ENCODE measurements around the gene CD38.
"Not testable (repeated sequence)": the region's sequence is repeated elsewhere in the genome, so short reads cannot be mapped to it uniquely, and the experiment has no call there.

Gene CD38

GRCh38 chr4:15758294-15758693 lies 19.8 kb upstream of the CD38 start:
- Histone ChIP-seq H3K27me3 (ENCODE audit: control insufficient read depth, insufficient read depth, low read length) (no peaks in the 10 kb centered on the region), H3K4me1 (no peaks in the 10 kb centered on the region), H3K9ac (no peak overlapping the region), H2AFZ (no peak overlapping the region), H3K79me2 (no peaks in the 10 kb centered on the region), H3K36me3 (ENCODE audit: control insufficient read depth, insufficient read depth, low read length) (no peaks in the 10 kb centered on the region), H3K9me3 (ENCODE audit: control insufficient read depth, low read length) (peaks cover 2% of the 10 kb centered on the region), H3K4me2 (ENCODE audit: low read length) (no peak overlapping the region), H3K27ac (no peak overlapping the region), H3K4me3 (ENCODE audit: low read depth, low read length) (no peak overlapping the region)
- TF ChIP-seq CTCF (IDR thresholded peaks at IDR 0.05) = no peak

GRCh38 chr4:15762460-15762859 lies 15.7 kb upstream of the CD38 start:
- H3K36me3 ChIP-seq (ENCODE audit: control insufficient read depth, insufficient read depth, low read length); H2AFZ ChIP-seq; H3K4me1 ChIP-seq; H3K27ac ChIP-seq; H3K9ac ChIP-seq; H3K4me3 ChIP-seq (ENCODE audit: low read depth, low read length); H3K9me3 ChIP-seq (ENCODE audit: control insufficient read depth, low read length); H3K4me2 ChIP-seq (ENCODE audit: low read length); H3K27me3 ChIP-seq (ENCODE audit: control insufficient read depth, insufficient read depth, low read length); H3K79me2 ChIP-seq: not testable (repeated sequence)

- Histone ChIP-seq H3K9me3 (ENCODE audit: control insufficient read depth, low read length) (no peaks in the 10 kb centered on the region), H3K4me1 (no peaks in the 10 kb centered on the region), H3K27me3 (ENCODE audit: control insufficient read depth, insufficient read depth, low read length) (no peaks in the 10 kb centered on the region)
These were observed 12.7 kb upstream of the CD38 start for GRCh38 chr4:15765391-15765790.

GRCh38 chr4:15765910-15766697 lies 12.0 kb upstream of the CD38 start:
- no peaks in the 10 kb centered on the region for H3K36me3 ChIP-seq (ENCODE audit: control insufficient read depth, insufficient read depth, low read length)
- H3K27ac ChIP-seq = no peak overlapping the region
- H3K9ac ChIP-seq = no peak overlapping the region
- no peaks in the 10 kb centered on the region for H3K4me1 ChIP-seq
- no peak overlapping the region for H3K4me3 ChIP-seq (ENCODE audit: low read depth, low read length)
- H3K79me2 ChIP-seq = no peaks in the 10 kb centered on the region
- TF ChIP-seq CTCF (IDR thresholded peaks at IDR 0.05) = no peak
- no peak overlapping the region for H3K4me2 ChIP-seq (ENCODE audit: low read length)
- no peaks in the 10 kb centered on the region for H3K9me3 ChIP-seq (ENCODE audit: control insufficient read depth, low read length)
- H2AFZ ChIP-seq = no peak overlapping the region
- no peaks in the 10 kb centered on the region for H3K27me3 ChIP-seq (ENCODE audit: control insufficient read depth, insufficient read depth, low read length)

More at GRCh38 chr4:15765391-15765790, 12.7 kb upstream of the CD38 start:
- H3K9ac ChIP-seq = no peak overlapping the region
- H3K4me3 ChIP-seq (ENCODE audit: low read depth, low read length) = no peak overlapping the region
- no peak overlapping the region for H3K27ac ChIP-seq
- H3K4me2 ChIP-seq (ENCODE audit: low read length) = no peak overlapping the region
- TF ChIP-seq CTCF (IDR thresholded peaks at IDR 0.05) = no peak
- H3K79me2 ChIP-seq = no peaks in the 10 kb centered on the region
- H2AFZ ChIP-seq = no peak overlapping the region
- no peaks in the 10 kb centered on the region for H3K36me3 ChIP-seq (ENCODE audit: control insufficient read depth, insufficient read depth, low read length)

- no peaks in the 10 kb centered on the region for H3K79me2 ChIP-seq
- H2AFZ ChIP-seq = no peak overlapping the region
- H3K4me1 ChIP-seq = no peaks in the 10 kb centered on the region
- H3K36me3 ChIP-seq (ENCODE audit: control insufficient read depth, insufficient read depth, low read length) = no peaks in the 10 kb centered on the region
- H3K4me3 ChIP-seq (ENCODE audit: low read depth, low read length) = no peak overlapping the region
- no peak overlapping the region for H3K9ac ChIP-seq
- no peaks in the 10 kb centered on the region for H3K27me3 ChIP-seq (ENCODE audit: control insufficient read depth, insufficient read depth, low read length)
- no peak for TF ChIP-seq CTCF (IDR thresholded peaks at IDR 0.05)
- H3K27ac ChIP-seq = no peak overlapping the region
- H3K9me3 ChIP-seq (ENCODE audit: control insufficient read depth, low read length) = no peaks in the 10 kb centered on the region
- H3K4me2 ChIP-seq (ENCODE audit: low read length) = no peak overlapping the region
These were observed 11.3 kb upstream of the CD38 start for GRCh38 chr4:15766821-15767220.

Measured in parathyroid adenoma (tissue), 2 donors.